ENCODE measurements around the gene TNIK.

DNA sequence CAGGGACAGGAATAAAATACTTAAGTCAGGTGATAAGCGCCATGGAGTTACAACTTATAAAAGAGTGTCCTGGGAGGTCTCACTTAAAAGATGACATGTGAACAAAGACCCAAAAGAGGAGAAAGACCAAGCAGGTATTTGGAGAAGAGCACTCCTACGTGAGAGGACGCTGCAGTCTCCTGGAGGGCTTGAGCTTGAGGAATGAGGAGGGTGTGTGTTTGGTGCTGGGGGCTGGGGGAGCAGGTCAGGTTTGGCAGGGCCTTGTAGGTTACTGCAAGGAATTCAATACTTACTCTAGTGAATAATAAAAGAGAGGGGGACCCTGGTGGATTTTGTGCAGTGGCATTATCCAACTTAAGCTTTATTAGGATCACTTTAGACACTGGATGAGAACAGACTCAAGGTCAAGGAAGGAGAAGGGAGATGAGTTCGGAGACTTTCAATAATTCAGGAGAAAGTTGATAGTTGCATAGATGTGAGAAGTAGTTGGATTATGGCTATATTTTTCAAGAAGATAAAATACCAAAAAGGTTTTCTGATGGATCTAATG, 32.4 kb downstream of the TNIK start:
- TF ChIP-seq, protein P1, sequence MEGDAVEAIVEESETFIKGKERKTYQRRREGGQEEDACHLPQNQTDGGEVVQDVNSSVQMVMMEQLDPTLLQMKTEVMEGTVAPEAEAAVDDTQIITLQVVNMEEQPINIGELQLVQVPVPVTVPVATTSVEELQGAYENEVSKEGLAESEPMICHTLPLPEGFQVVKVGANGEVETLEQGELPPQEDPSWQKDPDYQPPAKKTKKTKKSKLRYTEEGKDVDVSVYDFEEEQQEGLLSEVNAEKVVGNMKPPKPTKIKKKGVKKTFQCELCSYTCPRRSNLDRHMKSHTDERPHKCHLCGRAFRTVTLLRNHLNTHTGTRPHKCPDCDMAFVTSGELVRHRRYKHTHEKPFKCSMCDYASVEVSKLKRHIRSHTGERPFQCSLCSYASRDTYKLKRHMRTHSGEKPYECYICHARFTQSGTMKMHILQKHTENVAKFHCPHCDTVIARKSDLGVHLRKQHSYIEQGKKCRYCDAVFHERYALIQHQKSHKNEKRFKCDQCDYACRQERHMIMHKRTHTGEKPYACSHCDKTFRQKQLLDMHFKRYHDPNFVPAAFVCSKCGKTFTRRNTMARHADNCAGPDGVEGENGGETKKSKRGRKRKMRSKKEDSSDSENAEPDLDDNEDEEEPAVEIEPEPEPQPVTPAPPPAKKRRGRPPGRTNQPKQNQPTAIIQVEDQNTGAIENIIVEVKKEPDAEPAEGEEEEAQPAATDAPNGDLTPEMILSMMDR (IDR thresholded peaks at IDR 0.05) = no peak
- TF ChIP-seq POLR2A (IDR thresholded peaks at IDR 0.05) = no peak

Data from gastroesophageal sphincter (tissue), 3 donors.